Measurements from ENCODE around the gene MUC4. TPM values are rescaled to one million over a fixed set of nuclear protein-coding genes. Genes with fewer than 3 reads are reported as not detected.
"Not testable (repeated sequence)": the region's sequence is repeated elsewhere in the genome, so short reads cannot be mapped to it uniquely, and the experiment has no call there.

The MUC4 gene
- total and polyA plus RNA-seq, 2 of the 4 experiments (the other 2 are of a cell fraction) = not detected

- no peak for ATAC-seq (ENCODE audit: low read depth)
- POLR2A ChIA-PET (ENCODE audit: unreplicated experiment) = no interaction called here
These were observed 13.5 kb upstream of the MUC4 start for GRCh38 chr3:195825191-195825588.

GRCh38 chr3:195824425-195825190 lies 12.9 kb upstream of the MUC4 start:
- ATAC-seq (ENCODE audit: low read depth); H3K9me3 ChIP-seq (ENCODE audit: control insufficient read depth, insufficient read depth, low read length); H3K27ac ChIP-seq (ENCODE audit: insufficient read depth, low read length); DNase-seq; H3K4me3 ChIP-seq (ENCODE audit: insufficient read depth, low read depth, low read length); H3K56ac ChIP-seq (ENCODE audit: extremely low read depth, insufficient read depth, low read length); H3K14ac ChIP-seq (replicated peaks; ENCODE audit: low read depth, low read length); H4K91ac ChIP-seq (ENCODE audit: insufficient read depth, low read depth, low read length); BruUV-seq (replicated peaks); H2AK5ac ChIP-seq (ENCODE audit: low read depth, low read length); in situ Hi-C loops (cut with MboI; ENCODE audit: low sequenced_read_pairs); H3K79me1 ChIP-seq (ENCODE audit: low read depth in 1 of 2, low read length in 2 of 2); H2BK5ac ChIP-seq (ENCODE audit: low read depth, low read length, poor library complexity, severe bottlenecking); H2BK120ac ChIP-seq (ENCODE audit: low read depth, low read length); H2BK20ac ChIP-seq (ENCODE audit: low read depth, low read length); intact Hi-C loops (cut with micrococcal nuclease); H4K5ac ChIP-seq (ENCODE audit: low read depth, low read length); H4K8ac ChIP-seq (ENCODE audit: low read depth in 2 of 2, low read length in 2 of 2); H2AFZ ChIP-seq (replicated peaks; ENCODE audit: low read length, poor library complexity); POLR2A ChIA-PET (ENCODE audit: unreplicated experiment); dilution Hi-C loops (cut with HindIII; ENCODE audit: low sequenced_read_pairs, unreplicated experiment); H3K9me1 ChIP-seq (ENCODE audit: insufficient read depth, low read length); H3K9ac ChIP-seq (ENCODE audit: low read depth, low read length); H3K4me2 ChIP-seq (ENCODE audit: low read depth, low read length); H2AK9ac ChIP-seq (replicated peaks; ENCODE audit: low read depth, low read length, poor library complexity); H2BK15ac ChIP-seq (ENCODE audit: low read depth, low read length); H3K23ac ChIP-seq (ENCODE audit: low read depth, low read length); H3K4me1 ChIP-seq (ENCODE audit: control insufficient read depth, insufficient read depth, low read length); H3K18ac ChIP-seq (ENCODE audit: low read depth, low read length); H3K4ac ChIP-seq (ENCODE audit: low read depth, low read length); H3K36me3 ChIP-seq (ENCODE audit: control insufficient read depth, insufficient read depth, low read length); H4K20me1 ChIP-seq (ENCODE audit: insufficient read depth, low read length): not testable (repeated sequence)
- 60% methylated on average over 7 of the region's 13 CpGs; no CpG with 5 or more reads in 1 of the 2 experiments for WGBS, 2 experiments (ENCODE audit: extremely low coverage in 2 of 2, insufficient read length in 1 of 2)
- H3K27me3 ChIP-seq (ENCODE audit: control insufficient read depth, insufficient read depth, low read length) = peaks cover 45% of the 10 kb centered on the region
- CTCF ChIA-PET = interaction anchor here (1.3 kb wide), 1 partner anchor 26 kb away, joined by 3 read pairs; no protein-coding TSS in a partner anchor

More at GRCh38 chr3:195825191-195825588, 13.5 kb upstream of the MUC4 start:
- Histone ChIP-seq H3K36me3 (ENCODE audit: control insufficient read depth, insufficient read depth, low read length) (no peaks in the 10 kb centered on the region), H4K8ac (ENCODE audit: low read depth in 2 of 2, low read length in 2 of 2) (no peak overlapping the region), H2AFZ (replicated peaks; ENCODE audit: low read length, poor library complexity) (no peak overlapping the region), H2BK120ac (ENCODE audit: low read depth, low read length) (no peak overlapping the region), H3K18ac (ENCODE audit: low read depth, low read length) (no peak overlapping the region), H3K4me3 (ENCODE audit: insufficient read depth, low read depth, low read length) (no peak overlapping the region), H2AK5ac (ENCODE audit: low read depth, low read length) (no peak overlapping the region), H3K27ac (ENCODE audit: insufficient read depth, low read length) (no peak overlapping the region), H2BK20ac (ENCODE audit: low read depth, low read length) (no peak overlapping the region), H2BK5ac (ENCODE audit: low read depth, low read length, poor library complexity, severe bottlenecking) (no peak overlapping the region), H3K9ac (ENCODE audit: low read depth, low read length) (no peak overlapping the region), H3K27me3 (ENCODE audit: control insufficient read depth, insufficient read depth, low read length) (peaks cover 42% of the 10 kb centered on the region), H3K9me1 (ENCODE audit: insufficient read depth, low read length) (no peaks in the 10 kb centered on the region), H3K14ac (replicated peaks; ENCODE audit: low read depth, low read length) (no peak overlapping the region), H3K23ac (ENCODE audit: low read depth, low read length) (no peak overlapping the region), H3K56ac (ENCODE audit: extremely low read depth, insufficient read depth, low read length) (no peak overlapping the region), H3K9me3 (ENCODE audit: control insufficient read depth, insufficient read depth, low read length) (no peaks in the 10 kb centered on the region), H3K4me2 (ENCODE audit: low read depth, low read length) (no peak overlapping the region), H2AK9ac (replicated peaks; ENCODE audit: low read depth, low read length, poor library complexity) (no peak overlapping the region), H4K5ac (ENCODE audit: low read depth, low read length) (no peak overlapping the region), H4K20me1 (ENCODE audit: insufficient read depth, low read length) (no peaks in the 10 kb centered on the region), H3K4me1 (ENCODE audit: control insufficient read depth, insufficient read depth, low read length) (no peaks in the 10 kb centered on the region), H4K91ac (ENCODE audit: insufficient read depth, low read depth, low read length) (no peak overlapping the region), H3K4ac (ENCODE audit: low read depth, low read length) (no peak overlapping the region), H2BK15ac (ENCODE audit: low read depth, low read length) (no peak overlapping the region), H3K79me1 (ENCODE audit: low read depth in 1 of 2, low read length in 2 of 2) (no peaks in the 10 kb centered on the region)
- BruUV-seq (replicated peaks) = no TSS peak
- intact Hi-C loops (cut with micrococcal nuclease) = no loop called here
- in situ Hi-C loops (cut with MboI; ENCODE audit: low sequenced_read_pairs) = no loop called here
- WGBS, 2 experiments (ENCODE audit: extremely low coverage in 2 of 2, insufficient read length in 1 of 2) = 61% methylated on average over 6 of the region's 15 CpGs; no CpG with 5 or more reads in 1 of the 2 experiments
- dilution Hi-C loops (cut with HindIII; ENCODE audit: low sequenced_read_pairs, unreplicated experiment) = no loop called here
- no peak for DNase-seq
- CTCF ChIA-PET = interaction anchor here (0.6 to 1.3 kb wide), 2 partner anchors 25 to 321 kb away, joined by 3 to 5 read pairs; no protein-coding TSS in a partner anchor
- TF ChIP-seq ELK1 (IDR thresholded peaks at IDR 0.05; ENCODE audit: borderline replicate concordance, low read depth, low read length) (no peak), MAZ (IDR thresholded peaks at IDR 0.05; ENCODE audit: borderline replicate concordance, low read depth, low read length) (no peak), FOS (IDR thresholded peaks at IDR 0.05; ENCODE audit: low read depth, low read length) (no peak), RAD21 (IDR thresholded peaks at IDR 0.05; ENCODE audit: low read length) (no peak), NFE2L2 (IDR thresholded peaks at IDR 0.05; ENCODE audit: low read depth, low read length) (no peak), CEBPB (IDR thresholded peaks at IDR 0.05; ENCODE audit: low read depth, low read length) (no peak)

Data from IMR-90 (cell line).